Measurements from ENCODE around the gene STIM2.

Gene STIM2

GRCh38 chr4:26850528-26850927 lies 10.1 kb upstream of the STIM2 start:
- Histone ChIP-seq H3K4me3 (ENCODE audit: low read length) (no peak overlapping the region), H3K36me3 (ENCODE audit: insufficient read depth, low read length) (no peaks in the 10 kb centered on the region), H2AFZ (ENCODE audit: low read depth, low read length) (no peak overlapping the region), H3K27me3 (ENCODE audit: insufficient read depth, low read length) (no peaks in the 10 kb centered on the region), H3K9me3 (ENCODE audit: low read length) (no peaks in the 10 kb centered on the region), H3K4me1 (ENCODE audit: insufficient read depth, low read length) (no peaks in the 10 kb centered on the region)

GRCh38 chr4:26851129-26851528 lies 9.5 kb upstream of the STIM2 start:
- H3K27me3 ChIP-seq (ENCODE audit: insufficient read depth, low read length), result no peaks in the 10 kb centered on the region
- H3K4me3 ChIP-seq (ENCODE audit: low read length), result no peak overlapping the region
- H2AFZ ChIP-seq (ENCODE audit: low read depth, low read length), result no peak overlapping the region
- no peaks in the 10 kb centered on the region for H3K9me3 ChIP-seq (ENCODE audit: low read length)
- no peaks in the 10 kb centered on the region for H3K4me1 ChIP-seq (ENCODE audit: insufficient read depth, low read length)
- no peaks in the 10 kb centered on the region for H3K36me3 ChIP-seq (ENCODE audit: insufficient read depth, low read length)

- H3K27me3 ChIP-seq (ENCODE audit: insufficient read depth, low read length), result no peaks in the 10 kb centered on the region
Observed at GRCh38 chr4:26854701-26855100, 5.9 kb upstream of the STIM2 start.

GRCh38 chr4:26856906-26857277 lies 3.7 kb upstream of the STIM2 start:
- Histone ChIP-seq H3K9me3 (ENCODE audit: low read length) (no peaks in the 10 kb centered on the region), H3K4me3 (ENCODE audit: low read length) (peak overlapping the region; percentile 94), H3K36me3 (ENCODE audit: insufficient read depth, low read length) (no peaks in the 10 kb centered on the region), H2AFZ (ENCODE audit: low read depth, low read length) (peak overlapping the region; percentile 96), H3K27me3 (ENCODE audit: insufficient read depth, low read length) (no peaks in the 10 kb centered on the region), H3K4me1 (ENCODE audit: insufficient read depth, low read length) (peaks cover 21% of the 10 kb centered on the region)

More at GRCh38 chr4:26854701-26855100, 5.9 kb upstream of the STIM2 start:
- H3K36me3 ChIP-seq (ENCODE audit: insufficient read depth, low read length), result no peaks in the 10 kb centered on the region
- H2AFZ ChIP-seq (ENCODE audit: low read depth, low read length), result no peak overlapping the region
- H3K9me3 ChIP-seq (ENCODE audit: low read length), result no peaks in the 10 kb centered on the region
- H3K4me3 ChIP-seq (ENCODE audit: low read length), result no peak overlapping the region
- H3K4me1 ChIP-seq (ENCODE audit: insufficient read depth, low read length), result peaks cover 17% of the 10 kb centered on the region

GRCh38 chr4:26857278-26858034 lies 3.2 kb upstream of the STIM2 start:
- H3K4me1 ChIP-seq (ENCODE audit: insufficient read depth, low read length), result peaks cover 21% of the 10 kb centered on the region
- H3K36me3 ChIP-seq (ENCODE audit: insufficient read depth, low read length), result no peaks in the 10 kb centered on the region
- no peaks in the 10 kb centered on the region for H3K27me3 ChIP-seq (ENCODE audit: insufficient read depth, low read length)
- H3K4me3 ChIP-seq (ENCODE audit: low read length), result peak overlapping the region; percentile 94
- H3K9me3 ChIP-seq (ENCODE audit: low read length), result no peaks in the 10 kb centered on the region
- peak overlapping the region; percentile 96 for H2AFZ ChIP-seq (ENCODE audit: low read depth, low read length)

GRCh38 chr4:26858035-26858918 lies 2.4 kb upstream of the STIM2 start:
- H2AFZ ChIP-seq (ENCODE audit: low read depth, low read length), result peak overlapping the region; percentile 96
- H3K9me3 ChIP-seq (ENCODE audit: low read length), result no peaks in the 10 kb centered on the region
- H3K4me1 ChIP-seq (ENCODE audit: insufficient read depth, low read length), result peaks cover 28% of the 10 kb centered on the region
- H3K36me3 ChIP-seq (ENCODE audit: insufficient read depth, low read length), result no peaks in the 10 kb centered on the region
- no peaks in the 10 kb centered on the region for H3K27me3 ChIP-seq (ENCODE audit: insufficient read depth, low read length)
- H3K4me3 ChIP-seq (ENCODE audit: low read length), result peak overlapping the region; percentile 94

GRCh38 chr4:26858947-26859401 lies 1.7 kb upstream of the STIM2 start:
- H3K4me3 ChIP-seq (ENCODE audit: low read length), result no peak overlapping the region
- peaks cover 33% of the 10 kb centered on the region for H3K4me1 ChIP-seq (ENCODE audit: insufficient read depth, low read length)
- no peaks in the 10 kb centered on the region for H3K27me3 ChIP-seq (ENCODE audit: insufficient read depth, low read length)
- H2AFZ ChIP-seq (ENCODE audit: low read depth, low read length), result no peak overlapping the region
- H3K9me3 ChIP-seq (ENCODE audit: low read length), result no peaks in the 10 kb centered on the region
- no peaks in the 10 kb centered on the region for H3K36me3 ChIP-seq (ENCODE audit: insufficient read depth, low read length)

GRCh38 chr4:26859762-26860156 lies 882 bp upstream of the STIM2 start:
- Histone ChIP-seq H3K9me3 (ENCODE audit: low read length) (no peaks in the 10 kb centered on the region), H3K4me1 (ENCODE audit: insufficient read depth, low read length) (peaks cover 33% of the 10 kb centered on the region), H3K36me3 (ENCODE audit: insufficient read depth, low read length) (no peaks in the 10 kb centered on the region), H3K27me3 (ENCODE audit: insufficient read depth, low read length) (no peaks in the 10 kb centered on the region), H3K4me3 (ENCODE audit: low read length) (peak overlapping the region; percentile 59), H2AFZ (ENCODE audit: low read depth, low read length) (peak overlapping the region; percentile 49)

GRCh38 chr4:26860922-26861433 lies 337 bp downstream of the STIM2 start:
- no peaks in the 10 kb centered on the region for H3K9me3 ChIP-seq (ENCODE audit: low read length)
- peak overlapping the region; percentile 82 for H3K4me3 ChIP-seq (ENCODE audit: low read length)
- peaks cover 33% of the 10 kb centered on the region for H3K4me1 ChIP-seq (ENCODE audit: insufficient read depth, low read length)
- H3K27me3 ChIP-seq (ENCODE audit: insufficient read depth, low read length), result no peaks in the 10 kb centered on the region
- H2AFZ ChIP-seq (ENCODE audit: low read depth, low read length), result peak overlapping the region; percentile 94
- H3K36me3 ChIP-seq (ENCODE audit: insufficient read depth, low read length), result no peaks in the 10 kb centered on the region

- H3K4me1 ChIP-seq (ENCODE audit: insufficient read depth, low read length), result peaks cover 33% of the 10 kb centered on the region
- H3K27me3 ChIP-seq (ENCODE audit: insufficient read depth, low read length), result no peaks in the 10 kb centered on the region
- peak overlapping the region; percentile 94 for H2AFZ ChIP-seq (ENCODE audit: low read depth, low read length)
- peak overlapping the region; percentile 82 for H3K4me3 ChIP-seq (ENCODE audit: low read length)
- no peaks in the 10 kb centered on the region for H3K9me3 ChIP-seq (ENCODE audit: low read length)
- no peaks in the 10 kb centered on the region for H3K36me3 ChIP-seq (ENCODE audit: insufficient read depth, low read length)
Observed at GRCh38 chr4:26861434-26862186, 969 bp downstream of the STIM2 start.

GRCh38 chr4:26862381-26862915 lies 1.8 kb downstream of the STIM2 start:
- peak overlapping the region; percentile 94 for H2AFZ ChIP-seq (ENCODE audit: low read depth, low read length)
- H3K27me3 ChIP-seq (ENCODE audit: insufficient read depth, low read length), result no peaks in the 10 kb centered on the region
- no peaks in the 10 kb centered on the region for H3K9me3 ChIP-seq (ENCODE audit: low read length)
- no peaks in the 10 kb centered on the region for H3K36me3 ChIP-seq (ENCODE audit: insufficient read depth, low read length)
- peaks cover 32% of the 10 kb centered on the region for H3K4me1 ChIP-seq (ENCODE audit: insufficient read depth, low read length)
- peak overlapping the region; percentile 82 for H3K4me3 ChIP-seq (ENCODE audit: low read length)

GRCh38 chr4:26863512-26863911 lies 2.9 kb downstream of the STIM2 start:
- peaks cover 23% of the 10 kb centered on the region for H3K4me1 ChIP-seq (ENCODE audit: insufficient read depth, low read length)
- no peak overlapping the region for H2AFZ ChIP-seq (ENCODE audit: low read depth, low read length)
- H3K4me3 ChIP-seq (ENCODE audit: low read length), result no peak overlapping the region
- no peaks in the 10 kb centered on the region for H3K27me3 ChIP-seq (ENCODE audit: insufficient read depth, low read length)
- no peaks in the 10 kb centered on the region for H3K36me3 ChIP-seq (ENCODE audit: insufficient read depth, low read length)
- no peaks in the 10 kb centered on the region for H3K9me3 ChIP-seq (ENCODE audit: low read length)
